Breast epithelium (tissue), 4 donors: ENCODE measurements around the gene PBXIP1. TPM values are rescaled to one million over a fixed set of nuclear protein-coding genes. Genes with fewer than 3 reads are reported as not detected.
A peak's percentile ranks its signal among the peaks of the same experiment; 100 is the strongest.
"Not testable (repeated sequence)": the region's sequence is repeated elsewhere in the genome, so short reads cannot be mapped to it uniquely, and the experiment has no call there.

Experiments
- DNase-seq, 2 donors: peaks; one replicate each; pipeline ENCODE4 v3.0.0-alpha.2; 2019; ENCODE audit warnings: low spot score in 2 of 2
- H3K27ac ChIP-seq, 2 donors: fragments of 200-600 bp; sonication (generic) in 1 of 2; one replicate each; pipeline ENCODE4 v1.5.1; 2016 to 2019; ENCODE audit warnings: mild to moderate bottlenecking in 1 of 2
- H3K27me3 ChIP-seq, 2 donors: fragments of 200-600 bp; sonication (generic) in 1 of 2; one replicate each; pipeline versions ENCODE4 v1.5.1 to v1.6.0; 2017 to 2019; ENCODE audit warnings: control low read depth in 1 of 2, mild to moderate bottlenecking in 1 of 2
- H3K36me3 ChIP-seq: fragments of 200-600 bp; one replicate; pipeline ENCODE4 v1.5.1; 2019
- H3K4me1 ChIP-seq, 2 donors: fragments of 200-600 bp; sonication (generic); one replicate each; pipeline ENCODE4 v1.5.1; 2016 to 2019; ENCODE audit warnings: control low read depth in 1 of 2
- H3K4me3 ChIP-seq, 3 donors: fragments of 200-600 bp; sonication (generic); 1 replicate in 2 of 3; 2 replicates in 1 of 3; pipeline ENCODE4 v1.5.1; 2016 to 2019; ENCODE audit warnings: mild to moderate bottlenecking in 3 of 3, moderate library complexity in 2 of 3
- H3K9me3 ChIP-seq, 2 donors: fragments of 200-600 bp; sonication (generic) in 1 of 2; one replicate each; pipeline ENCODE4 v1.5.1; 2016 to 2019; ENCODE audit warnings: control low read depth in 1 of 2
- CTCF ChIP-seq, 3 donors: fragments of 450-650 bp; IDR thresholded peaks; one replicate each; pipeline ENCODE4 v1.5.1; 2016 to 2017; ENCODE audit warnings: antibody characterized with exemption in 3 of 3, mild to moderate bottlenecking in 3 of 3, moderate library complexity in 3 of 3
- POLR2A ChIP-seq: fragments of 450-650 bp; IDR thresholded peaks from one replicate; pipeline ENCODE4 v1.6.1; 2016; ENCODE audit warnings: antibody characterized with exemption, mild to moderate bottlenecking, moderate library complexity
- POLR2AphosphoS5 ChIP-seq, 3 donors: sonication (generic); formaldehyde crosslinking; IDR thresholded peaks; one replicate each; pipeline ENCODE4 v1.6.1; 2017; ENCODE audit warnings: antibody characterized with exemption in 3 of 3
- intact Hi-C: fragments of 100-400 bp; cut with DNase I; formaldehyde crosslinking; loops from one replicate; pipeline ENCODE4 v1.15.1; 2023; ENCODE audit warnings: low total_unique reads
- total RNA-seq, 3 donors: library from RNA; depleted of rRNA; stranded (reverse); fragments of >200 nt; gene quantifications; one replicate each; pipeline ENCODE4 v1.1.0, GENCODE V29; 2016

PBXIP1 gene
- total RNA-seq, 3 donors from 2014 or later = 79.3 to 156 (median 105) TPM

DNA sequence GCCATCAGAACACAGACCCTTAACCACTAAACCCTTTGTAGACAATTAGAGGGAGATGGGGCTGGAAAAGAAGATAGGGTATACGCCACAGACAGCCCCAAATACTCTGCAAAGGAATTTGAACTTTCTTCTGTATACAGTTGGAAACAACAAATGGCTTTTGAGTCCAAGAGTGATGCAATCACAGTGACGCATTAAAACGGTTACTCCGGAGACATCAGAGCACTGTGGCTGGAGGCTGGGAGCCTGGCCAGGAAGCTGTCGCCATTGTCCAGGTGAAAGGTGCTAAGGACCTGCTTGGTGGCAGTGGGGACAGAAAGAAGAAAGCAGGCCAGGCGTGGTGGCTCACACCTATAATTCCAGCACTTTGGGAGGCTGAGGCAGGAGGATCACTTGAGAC is 31.4 kb upstream of the PBXIP1 start:
- intact Hi-C loops = loop anchor here (1.0 kb wide), 1 partner anchor 22 kb away; no protein-coding TSS in a partner anchor
- H3K9me3 ChIP-seq = no peaks in the 10 kb centered on the region
- H3K27ac ChIP-seq = no peak overlapping the region
- no peak overlapping the region for H3K4me3 ChIP-seq
- TF ChIP-seq POLR2A (no peak), POLR2AphosphoS5 (IDR thresholded peaks at IDR 0.05) (no peak), CTCF (IDR thresholded peaks at IDR 0.05) (no peak)
- peaks cover 4 to 12% of the 10 kb centered on the region in 2 donors for H3K4me1 ChIP-seq
- DNase-seq = no peak
- no peaks in the 10 kb centered on the region for H3K36me3 ChIP-seq
- no peaks in the 10 kb centered on the region for H3K27me3 ChIP-seq

- not testable (repeated sequence) for H3K36me3 ChIP-seq, H3K27ac ChIP-seq, H3K9me3 ChIP-seq, H3K27me3 ChIP-seq, H3K4me3 ChIP-seq, DNase-seq
- intact Hi-C loops = loop anchor here (1.0 kb wide), 1 partner anchor 21 kb away; no protein-coding TSS in a partner anchor
- H3K4me1 ChIP-seq = peaks cover 4 to 14% of the 10 kb centered on the region in 2 donors
These were observed 30.8 kb upstream of the PBXIP1 start for GRCh38 chr1:154986736-154987135.

GRCh38 chr1:154983776-154984466 is 28.0 kb upstream of the PBXIP1 start:
- Histone ChIP-seq H3K27me3 (no peaks in the 10 kb centered on the region), H3K27ac (peak overlapping the region; percentile 62 to 82), H3K4me3 (peak overlapping the region; percentile 56 to 78 (median 67)), H3K36me3 (no peaks in the 10 kb centered on the region), H3K9me3 (no peaks in the 10 kb centered on the region), H3K4me1 (peaks cover 4 to 14% of the 10 kb centered on the region in 2 donors)
- intact Hi-C loops = no loop called here
- no peak for TF ChIP-seq POLR2AphosphoS5 (IDR thresholded peaks at IDR 0.05)
- TF ChIP-seq POLR2A = no peak
- no peak for TF ChIP-seq CTCF (IDR thresholded peaks at IDR 0.05)
- DNase-seq = no peak

DNA sequence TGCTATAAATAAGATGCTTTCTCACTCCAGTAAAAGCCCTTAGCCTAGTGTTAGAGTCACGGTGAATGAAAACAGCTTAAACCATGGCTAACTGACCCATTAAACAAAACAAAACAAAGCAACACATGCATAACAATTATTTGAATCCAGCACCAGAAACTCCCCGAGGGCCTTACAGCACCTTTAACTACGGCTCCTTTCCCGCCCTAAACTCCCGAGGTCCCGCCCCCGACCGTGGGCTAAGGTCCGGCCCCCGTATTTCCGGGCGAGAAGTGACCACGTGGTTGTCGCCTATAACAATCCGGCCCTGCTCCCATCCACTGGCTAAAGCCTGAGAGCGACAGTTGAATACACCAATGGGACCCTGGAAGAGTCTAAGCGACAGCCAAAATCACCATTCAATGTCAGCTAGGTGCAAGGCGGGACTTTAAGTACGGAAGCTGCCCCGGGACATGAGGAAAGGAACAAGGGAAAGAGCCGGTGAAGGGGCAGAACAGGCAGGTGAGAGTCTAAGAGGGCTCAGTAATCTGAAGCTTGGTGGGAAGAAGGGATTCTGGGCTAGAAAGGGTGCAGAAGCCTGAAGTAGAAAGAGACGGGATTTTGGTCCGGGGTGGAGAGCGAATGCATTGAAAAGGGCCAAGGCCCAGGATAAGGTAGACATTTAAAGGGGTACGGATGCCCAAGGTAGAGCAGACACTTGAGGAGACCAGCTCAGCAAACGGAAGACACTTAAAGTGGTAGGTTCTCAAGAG is 27.2 kb upstream of the PBXIP1 start, which contains the start of gene FLAD1:
FLAD1 (plus strand) TSS at position 448 of the 752 bp plus-strand sequence. CDS start 351 bp downstream, outside the sequence.
- no peaks in the 10 kb centered on the region for H3K9me3 ChIP-seq
- H3K4me3 ChIP-seq = peak within 1 kb of the TSS; percentile 56 to 78 (median 67)
- peak; percentile 94 to 99 for DNase-seq
- TF ChIP-seq CTCF (IDR thresholded peaks at IDR 0.05) (no peak), POLR2AphosphoS5 (IDR thresholded peaks at IDR 0.05) (peak; percentile 64 to 89 (median 86))
- H3K4me1 ChIP-seq = peaks cover 4 to 14% of the 10 kb centered on the region in 2 donors
- H3K36me3 ChIP-seq = no peaks in the 10 kb centered on the region
- no peaks in the 10 kb centered on the region for H3K27me3 ChIP-seq
- H3K27ac ChIP-seq = peak within 1 kb of the TSS; percentile 62 to 82
- intact Hi-C loops = no loop called here

- no peak for DNase-seq
- intact Hi-C loops = no loop called here
- TF ChIP-seq POLR2AphosphoS5 (IDR thresholded peaks at IDR 0.05) (no peak), POLR2A (no peak), CTCF (IDR thresholded peaks at IDR 0.05) (no peak)
- Histone ChIP-seq H3K9me3 (no peaks in the 10 kb centered on the region), H3K27me3 (no peaks in the 10 kb centered on the region), H3K4me3 (peak overlapping the region in 2 of 3 donors; percentile 67 to 78), H3K27ac (peak overlapping the region in 1 of 2 donors; percentile 82), H3K4me1 (peaks cover 4 to 14% of the 10 kb centered on the region in 2 donors), H3K36me3 (no peaks in the 10 kb centered on the region)
These were observed 26.4 kb upstream of the PBXIP1 start for GRCh38 chr1:154982341-154982740.
